ENCODE data around the gene ATP13A1.

GRCh38 chr19:19643158-19644053, 20.1 kb downstream of the ATP13A1 start, which contains the start of gene GMIP:
- peak; percentile 17; the same call in 1 of the 2 replicates for TF ChIP-seq POLR2AphosphoS5 (IDR thresholded peaks at IDR 0.05; ENCODE audit: low read depth, low read length)
- TF ChIP-seq POLR2A (IDR thresholded peaks at IDR 0.05; ENCODE audit: low read depth, low read length) = no peak
- TF ChIP-seq TAF1 (IDR thresholded peaks at IDR 0.05; ENCODE audit: low read depth, low read length) = 0 out of 2 replicates have a peak, but pooled peaks have one; percentile 28
- TF ChIP-seq POU2F2 (IDR thresholded peaks at IDR 0.05; ENCODE audit: low read depth, low read length) = no peak
- no peak for TF ChIP-seq PAX5 (IDR thresholded peaks at IDR 0.05; ENCODE audit: insufficient read depth, low read length, severe bottlenecking)
- TF ChIP-seq SPI1 (IDR thresholded peaks at IDR 0.05; ENCODE audit: low read depth, low read length) = peak; percentile 87
